ENCODE data around the gene MKKS. TPM values are rescaled to one million over a fixed set of nuclear protein-coding genes. Genes with fewer than 3 reads are reported as not detected.

The MKKS gene
- total and polyA plus RNA-seq, 2 of the 13 experiments (the other 11 are each of a cell fraction or from before 2014, with no cell fraction given) = 26.7 to 34.5 TPM

- TF ChIP-seq RFX1 (IDR thresholded peaks at IDR 0.05) (peak; percentile 58; the same call in 1 of the 2 replicates), RFX3 (CRISPR knock-in tag; IDR thresholded peaks at IDR 0.05) (peak; percentile 43; the same call in 1 of the 2 replicates), ZSCAN25 (CRISPR knock-in tag; IDR thresholded peaks at IDR 0.05) (no peak), ELF4 (CRISPR knock-in tag; IDR thresholded peaks at IDR 0.05; ENCODE audit: borderline replicate concordance) (no peak)
- TF ChIP-seq, protein P1, sequence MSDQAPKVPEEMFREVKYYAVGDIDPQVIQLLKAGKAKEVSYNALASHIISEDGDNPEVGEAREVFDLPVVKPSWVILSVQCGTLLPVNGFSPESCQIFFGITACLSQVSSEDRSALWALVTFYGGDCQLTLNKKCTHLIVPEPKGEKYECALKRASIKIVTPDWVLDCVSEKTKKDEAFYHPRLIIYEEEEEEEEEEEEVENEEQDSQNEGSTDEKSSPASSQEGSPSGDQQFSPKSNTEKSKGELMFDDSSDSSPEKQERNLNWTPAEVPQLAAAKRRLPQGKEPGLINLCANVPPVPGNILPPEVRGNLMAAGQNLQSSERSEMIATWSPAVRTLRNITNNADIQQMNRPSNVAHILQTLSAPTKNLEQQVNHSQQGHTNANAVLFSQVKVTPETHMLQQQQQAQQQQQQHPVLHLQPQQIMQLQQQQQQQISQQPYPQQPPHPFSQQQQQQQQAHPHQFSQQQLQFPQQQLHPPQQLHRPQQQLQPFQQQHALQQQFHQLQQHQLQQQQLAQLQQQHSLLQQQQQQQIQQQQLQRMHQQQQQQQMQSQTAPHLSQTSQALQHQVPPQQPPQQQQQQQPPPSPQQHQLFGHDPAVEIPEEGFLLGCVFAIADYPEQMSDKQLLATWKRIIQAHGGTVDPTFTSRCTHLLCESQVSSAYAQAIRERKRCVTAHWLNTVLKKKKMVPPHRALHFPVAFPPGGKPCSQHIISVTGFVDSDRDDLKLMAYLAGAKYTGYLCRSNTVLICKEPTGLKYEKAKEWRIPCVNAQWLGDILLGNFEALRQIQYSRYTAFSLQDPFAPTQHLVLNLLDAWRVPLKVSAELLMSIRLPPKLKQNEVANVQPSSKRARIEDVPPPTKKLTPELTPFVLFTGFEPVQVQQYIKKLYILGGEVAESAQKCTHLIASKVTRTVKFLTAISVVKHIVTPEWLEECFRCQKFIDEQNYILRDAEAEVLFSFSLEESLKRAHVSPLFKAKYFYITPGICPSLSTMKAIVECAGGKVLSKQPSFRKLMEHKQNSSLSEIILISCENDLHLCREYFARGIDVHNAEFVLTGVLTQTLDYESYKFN (CRISPR knock-in tag; conservative IDR thresholded peaks at IDR 0.05) = no peak
- ATAC-seq (no peak), FAIRE-seq (no peak), DNase-seq (ENCODE audit: low spot score) (no peak)
- intact Hi-C loops (cut with micrococcal nuclease; ENCODE audit: unreplicated experiment) = no loop called here
- Histone ChIP-seq H3K9ac (ENCODE audit: insufficient read depth, low read depth, low read length) (no peak overlapping the region), H2AFZ (ENCODE audit: low read length) (no peak overlapping the region), H3K4me1 (ENCODE audit: insufficient read depth, low read length) (0 out of 2 replicates have a peak, but pooled peaks cover 7% of the 10 kb centered on the region), H3K4me2 (ENCODE audit: low read depth, low read length) (no peak overlapping the region), H3K36me3 (replicated peaks in 1 of 2; ENCODE audit: control insufficient read depth in 1 of 2, insufficient read depth in 2 of 2, low read length in 2 of 2) (peaks cover 29 to 68% of the 10 kb centered on the region in 2 experiments), H3K4me3 (replicated peaks in 1 of 3; ENCODE audit: insufficient read depth in 1 of 3, low read depth in 2 of 3, low read length in 3 of 3) (no peak overlapping the region), H3K27ac (ENCODE audit: extremely low read length, insufficient read depth, low read length) (no peak overlapping the region), H4K20me1 (ENCODE audit: insufficient read depth, low read length) (no peaks in the 10 kb centered on the region), H3K9me3 (ENCODE audit: low read length) (no peaks in the 10 kb centered on the region), H3K79me2 (ENCODE audit: insufficient read depth, low read length) (peaks cover 8% of the 10 kb centered on the region), H3K27me3 (ENCODE audit: control insufficient read depth in 1 of 2, insufficient read depth in 2 of 2, low read length in 2 of 2) (no peaks in the 10 kb centered on the region)
- no TSS peak for BruUV-seq (replicated peaks)
- in situ Hi-C loops (cut with HindIII; ENCODE audit: extremely low pct_ligation_motif_present, low pct_unique_long_range_greater_than_20kb) = loop anchor here (10.0 kb wide), 1 partner anchor 60 kb away; no protein-coding TSS in a partner anchor
- POLR2A ChIA-PET = no interaction called here
- 91% methylated on average over 3 of the region's 3 CpGs for WGBS (ENCODE audit: low lambda C conversion rate)
- CTCF ChIA-PET (ENCODE audit: low intra/inter-chr PET ratio, low total read pairs) = no interaction called here
Measured at GRCh38 chr20:10415013-10415650, 18.9 kb downstream of the MKKS start.

Data from HepG2 (cell line).